GM12891 (cell line): ENCODE results near the gene AP3B1.

ENCODE experiments used
- POLR2A ChIP-seq: IDR thresholded peaks from 2 replicates; pipeline ENCODE4 v1.6.1; 2011; ENCODE audit warnings: low read depth, low read length, control low read depth
- SPI1 ChIP-seq: IDR thresholded peaks from 2 replicates; pipeline ENCODE4 v1.6.1; 2011; ENCODE audit warnings: low read depth, low read length, control low read depth

DNA sequence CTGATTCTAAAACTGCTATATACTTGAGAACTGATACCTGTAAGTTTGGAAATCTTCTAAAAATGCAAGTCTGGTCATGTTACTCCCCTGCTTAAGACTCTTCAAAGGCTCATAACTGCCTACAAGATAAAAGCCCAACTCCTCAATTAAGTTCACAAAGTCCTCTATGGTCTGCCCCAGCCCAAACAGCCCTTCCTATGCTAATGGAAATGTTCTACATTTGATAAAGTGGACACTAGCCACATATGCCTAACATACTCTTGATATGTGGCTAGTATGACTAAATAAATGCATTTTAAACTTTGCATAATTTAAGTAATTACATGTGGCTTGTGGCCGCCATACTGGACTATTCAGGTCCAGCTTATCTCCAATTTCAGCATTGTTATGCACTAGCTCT is 204.5 kb downstream of the AP3B1 start:
- TF ChIP-seq POLR2A = no peak
- TF ChIP-seq SPI1 = no peak
